Psoas muscle (tissue), 8 donors: ENCODE results near the gene COL1A1. TPM values are rescaled to one million over a fixed set of nuclear protein-coding genes. Genes with fewer than 3 reads are reported as not detected.
A peak's percentile ranks its signal among the peaks of the same experiment; 100 is the strongest.

Source experiments
- ATAC-seq, 4 donors: fragments of 200-7000 bp; cut with Tn5 transposase; one replicate each; pipeline ENCODE4 v1.9.1; 2020; ENCODE audit warnings: moderate library complexity in 3 of 4, mild to moderate bottlenecking in 2 of 4
- DNase-seq, 2 donors: peaks; one replicate each; pipeline ENCODE4 v3.0.0-alpha.2; 2020
- H3K27ac ChIP-seq: fragments of 200-600 bp; one replicate; pipeline ENCODE4 v1.8.0; 2022
- H3K27me3 ChIP-seq, 3 donors: fragments of 200-600 bp in 1 of 3; one replicate each; pipeline versions ENCODE4 v1.6.1 to v1.8.0; 2013 to 2022; ENCODE audit warnings: low read length in 2 of 3, mild to moderate bottlenecking in 2 of 3, moderate library complexity in 1 of 3; ENCODE audit not compliant: insufficient read depth in 3 of 3
- H3K36me3 ChIP-seq, 2 donors: fragments of 200-600 bp in 1 of 2; one replicate each; pipeline versions ENCODE4 v1.6.1 to v1.8.0; 2013 to 2022; ENCODE audit warnings: low read depth in 1 of 2, mild to moderate bottlenecking in 1 of 2, moderate library complexity in 1 of 2; ENCODE audit not compliant: insufficient read depth in 1 of 2
- H3K4me1 ChIP-seq: fragments of 200-600 bp; one replicate; pipeline ENCODE4 v1.8.0; 2022
- H3K4me3 ChIP-seq: fragments of 200-600 bp; one replicate; pipeline ENCODE4 v1.8.0; 2022; ENCODE audit warnings: mild to moderate bottlenecking
- H3K9me3 ChIP-seq: fragments of 200-600 bp; one replicate; pipeline ENCODE4 v1.8.0; 2022
- CTCF ChIP-seq: fragments of 200-600 bp; IDR thresholded peaks from one replicate; pipeline ENCODE4 v1.8.0; 2022; ENCODE audit warnings: antibody characterized with exemption
- WGBS, 3 donors: extraction: QIAGEN DNeasy Blood & Tissue Kit; methylation state at CpG; one replicate each; pipeline versions ENCODE4 v1.1.6 to v1.1.7; 2013; 5-methylcytosine and 5-hydroxymethylcytosine counted together
- intact Hi-C, 2 donors: fragments of 100-400 bp; cut with DNase I; formaldehyde crosslinking; loops; one replicate each; pipeline versions ENCODE4 v1.11.0 to v1.14.2; 2022
- polyA plus RNA-seq, 3 donors: library from polyadenylated mRNA; stranded (reverse); fragments of 200-250 nt; gene quantifications; one replicate each; pipeline ENCODE4 v1.2.3, GENCODE V29; 2013
- total RNA-seq, 4 donors: library from RNA; stranded (reverse); fragmentation: NEBNext Ultra II Directional in 2 of 4; extraction: Animal tissue kit (Norgen Biotek cat#: 25700) in 2 of 4; gene quantifications; one replicate each; pipeline versions ENCODE4 v1.2.1 to v1.2.4, GENCODE V29; 2021 to 2023
- donor health status: healthy with polysubstance abuse.
- donor health status: DM: no; HTN: no; CAD: no; lungs with moderate emphysema.
- donor health status: Bipolar disorder and iron deficiency.
- donor health status: healthy.
- donor health status: DM: yes; HTN: yes; CAD: no.
- donor health status: DM: no; HTN: no; CAD: no.
- donor health status: DM: no; HTN: no; CAD: no.
- donor health status: DM: yes; HTN: yes; CAD: no.

The COL1A1 gene
- total and polyA plus RNA-seq, 7 donors: 2.3 to 46.6 (median 10.2) TPM

DNA sequence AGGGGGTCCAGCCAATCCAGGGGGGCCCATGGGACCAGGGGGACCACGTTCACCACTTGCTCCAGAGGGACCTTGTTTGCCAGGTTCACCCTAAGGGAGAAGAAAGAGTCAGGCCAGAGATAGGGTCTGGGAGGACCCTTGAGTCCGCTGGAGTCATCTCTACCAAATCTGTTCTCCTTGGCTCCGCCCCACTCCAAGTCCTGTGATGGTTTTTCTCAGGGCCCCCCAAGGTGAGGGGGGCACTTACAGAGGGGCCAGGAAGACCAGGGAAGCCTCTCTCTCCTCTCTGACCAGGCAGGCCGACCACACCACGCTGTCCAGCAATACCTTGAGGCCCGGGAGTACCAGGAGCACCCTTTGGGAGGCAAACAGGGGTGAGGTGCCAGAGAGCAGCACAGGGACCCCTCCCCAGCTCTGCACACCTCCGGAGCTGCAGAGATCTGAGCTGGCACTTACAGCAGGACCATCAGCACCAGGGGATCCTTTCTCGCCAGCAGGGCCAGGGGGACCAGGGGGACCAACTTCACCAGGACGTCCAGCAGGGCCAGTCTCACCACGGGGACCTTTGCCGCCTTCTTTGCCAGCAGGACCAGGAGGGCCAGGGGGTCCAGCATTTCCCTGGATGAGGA lies 12.4 kb downstream of the COL1A1 start:
- Histone ChIP-seq H3K4me1 (no peaks in the 10 kb centered on the region), H3K4me3 (no peak overlapping the region), H3K9me3 (no peaks in the 10 kb centered on the region), H3K36me3 (peaks cover 0 to 3% of the 10 kb centered on the region in 2 donors), H3K27me3 (no peaks in the 10 kb centered on the region), H3K27ac (no peak overlapping the region)
- TF ChIP-seq CTCF: no peak
- DNase-seq: no peak
- intact Hi-C loops: no loop called here
- WGBS, 3 donors: 79 to 85% (median 85%) methylated on average over 11 of the region's 11 CpGs
- ATAC-seq: no peak

- 71 to 81% (median 78%) methylated on average over 13 of the region's 13 CpGs for WGBS, 3 donors
- peaks cover 0 to 3% of the 10 kb centered on the region in 2 donors for H3K36me3 ChIP-seq
- no peaks in the 10 kb centered on the region for H3K4me1 ChIP-seq
- H3K4me3 ChIP-seq: no peak overlapping the region
- intact Hi-C loops: no loop called here
- H3K9me3 ChIP-seq: no peaks in the 10 kb centered on the region
- DNase-seq: peak; percentile 12 to 49
- ATAC-seq: no peak
- TF ChIP-seq CTCF: no peak
- no peaks in the 10 kb centered on the region for H3K27me3 ChIP-seq
- H3K27ac ChIP-seq: no peak overlapping the region
Observed at GRCh38 chr17:50188531-50188920, 12.9 kb downstream of the COL1A1 start.

DNA sequence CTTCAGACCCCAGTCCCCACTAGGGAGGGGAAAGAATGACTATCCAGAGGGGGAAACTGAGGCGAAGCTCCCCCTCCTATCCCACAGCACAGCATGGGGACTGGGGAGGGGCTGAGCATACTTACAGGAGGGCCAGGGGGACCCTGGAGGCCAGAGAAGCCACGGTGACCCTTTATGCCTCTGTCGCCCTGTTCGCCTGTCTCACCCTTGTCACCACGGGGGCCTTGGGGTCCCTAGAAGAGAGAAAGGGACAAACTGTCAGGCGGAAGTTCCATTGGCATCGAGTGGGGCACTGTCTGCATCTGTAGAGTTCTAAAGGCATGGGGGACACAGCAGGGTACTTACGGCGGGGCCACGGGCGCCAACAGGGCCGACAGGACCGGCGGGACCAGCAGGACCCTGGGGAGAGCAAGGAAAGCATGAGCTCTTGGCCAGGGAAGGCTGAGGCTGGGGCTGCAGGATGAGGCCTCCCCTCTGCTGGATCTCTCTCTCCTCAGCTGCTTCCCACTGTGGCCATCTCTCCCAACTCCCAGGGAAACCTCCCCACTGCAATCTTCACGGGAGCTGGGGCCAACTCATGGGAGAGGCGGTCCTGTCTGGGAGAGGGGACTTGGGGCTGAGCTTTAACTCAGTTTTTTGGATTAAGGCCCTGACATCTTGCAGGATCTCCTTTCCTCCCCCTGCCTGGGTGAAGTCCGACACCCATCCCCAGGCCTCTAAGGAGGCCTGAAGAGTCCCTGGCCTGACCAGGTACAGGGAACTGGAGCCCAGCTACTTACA lies 13.5 kb downstream of the COL1A1 start:
- TF ChIP-seq CTCF: no peak
- ATAC-seq (no peak), DNase-seq (no peak)
- Histone ChIP-seq H3K27me3 (no peaks in the 10 kb centered on the region), H3K9me3 (no peaks in the 10 kb centered on the region), H3K27ac (no peak overlapping the region), H3K4me1 (no peaks in the 10 kb centered on the region), H3K4me3 (no peak overlapping the region), H3K36me3 (peaks cover 0 to 3% of the 10 kb centered on the region in 2 donors)
- intact Hi-C loops: no loop called here
- 81 to 89% (median 83%) methylated on average over 14 to 17 of the region's 17 CpGs for WGBS, 3 donors

DNA sequence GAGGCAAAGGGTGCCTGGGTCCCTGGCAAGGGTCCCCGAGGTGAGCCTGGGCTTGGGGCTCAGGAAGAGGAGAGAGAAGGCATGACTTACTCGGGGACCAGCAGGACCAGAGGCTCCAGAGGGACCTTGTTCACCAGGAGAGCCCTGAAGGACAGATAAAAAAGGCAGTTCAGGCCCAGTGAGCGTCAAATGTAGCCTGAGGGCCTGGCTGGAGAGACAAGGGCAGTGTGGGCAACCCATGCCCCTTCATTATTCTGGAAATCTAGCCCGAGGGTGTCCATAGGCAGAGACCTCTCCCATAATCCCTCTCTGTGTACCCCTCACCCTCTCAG lies 14.1 kb downstream of the COL1A1 start:
- H3K27me3 ChIP-seq: no peaks in the 10 kb centered on the region
- peaks cover 0 to 3% of the 10 kb centered on the region in 2 donors for H3K36me3 ChIP-seq
- no peaks in the 10 kb centered on the region for H3K9me3 ChIP-seq
- H3K4me3 ChIP-seq: no peak overlapping the region
- intact Hi-C loops: no loop called here
- whole genome bisulfite sequencing, 3 donors: 73 to 80% (median 74%) methylated on average over 4 of the region's 4 CpGs
- ATAC-seq: no peak
- no peaks in the 10 kb centered on the region for H3K4me1 ChIP-seq
- no peak for TF ChIP-seq CTCF
- DNase-seq: no peak
- H3K27ac ChIP-seq: no peak overlapping the region
